ENCODE results near the gene MYO5B.
A peak's percentile ranks its signal among the peaks of the same experiment; 100 is the strongest.

The MYO5B gene

GRCh38 chr18:50061876-50062517 is 132.9 kb downstream of the MYO5B start:
- DNase-seq = no peak

GRCh38 chr18:50060822-50061221 is 134.1 kb downstream of the MYO5B start:
- DNase-seq = no peak

- no peak for DNase-seq
These were observed 136.2 kb downstream of the MYO5B start for GRCh38 chr18:50058731-50059130.

- no peak for DNase-seq
These were observed 137.9 kb downstream of the MYO5B start for GRCh38 chr18:50057009-50057408.

GRCh38 chr18:50056185-50056584 is 138.8 kb downstream of the MYO5B start:
- no peak for DNase-seq

GRCh38 chr18:50055488-50055887 is 139.5 kb downstream of the MYO5B start:
- no peak for DNase-seq

- no peak for DNase-seq
These were observed 141.8 kb downstream of the MYO5B start for GRCh38 chr18:50053111-50053510.

GRCh38 chr18:50051288-50051687 is 143.7 kb downstream of the MYO5B start:
- no peak for DNase-seq

GRCh38 chr18:50045126-50045525 is 149.8 kb downstream of the MYO5B start:
- DNase-seq = no peak

GRCh38 chr18:50044402-50044801 is 150.5 kb downstream of the MYO5B start:
- no peak for DNase-seq

- DNase-seq = no peak
These were observed 152.3 kb downstream of the MYO5B start for GRCh38 chr18:50042611-50043010.

- no peak for DNase-seq
These were observed 155.2 kb downstream of the MYO5B start for GRCh38 chr18:50039746-50040145.

- DNase-seq = peak; percentile 6
These were observed 156.5 kb downstream of the MYO5B start for GRCh38 chr18:50038448-50038847.

GRCh38 chr18:50034029-50034428 is 160.9 kb downstream of the MYO5B start:
- no peak for DNase-seq

- no peak for DNase-seq
These were observed 161.9 kb downstream of the MYO5B start for GRCh38 chr18:50033004-50033403.

- no peak for DNase-seq
These were observed 164.8 kb downstream of the MYO5B start for GRCh38 chr18:50030146-50030545.

- DNase-seq = no peak
These were observed 167.0 kb downstream of the MYO5B start for GRCh38 chr18:50027996-50028395.

GRCh38 chr18:50024466-50024865 is 170.5 kb downstream of the MYO5B start:
- no peak for DNase-seq

GRCh38 chr18:50022985-50023384 is 172.0 kb downstream of the MYO5B start:
- DNase-seq = no peak

- DNase-seq = no peak
These were observed 180.3 kb downstream of the MYO5B start for GRCh38 chr18:50014606-50015005.

GRCh38 chr18:50013363-50014138 is 181.4 kb downstream of the MYO5B start:
- no peak for DNase-seq

GRCh38 chr18:50011813-50012435 is 183.0 kb downstream of the MYO5B start:
- no peak for DNase-seq

- DNase-seq = peak; percentile 56
These were observed 185.1 kb downstream of the MYO5B start for GRCh38 chr18:50009773-50010335.

- DNase-seq = no peak
These were observed 186.6 kb downstream of the MYO5B start for GRCh38 chr18:50008306-50008705.

All from OCI-M1 (cell line).